ENCODE results near the gene IL18RAP.

IL18RAP gene

GRCh38 chr2:102422910-102423309 is at the start of gene IL18RAP:
Gene IL18RAP, plus strand, starts transcription at chr2:102423160. Its CDS starts 118 bp downstream, at chr2:102423278.
- peaks cover 38% of the 10 kb centered on the region for H3K4me1 Mint-ChIP-seq
- no peaks in the 10 kb centered on the region for H3K36me3 Mint-ChIP-seq
- no peak within 1 kb of the TSS for H3K4me3 Mint-ChIP-seq
- no peaks in the 10 kb centered on the region for H3K27me3 Mint-ChIP-seq
- H3K9me3 Mint-ChIP-seq: no peaks in the 10 kb centered on the region
- peak; percentile 47 for ATAC-seq
- peak within 1 kb of the TSS; percentile 18 for H3K27ac Mint-ChIP-seq

DNA sequence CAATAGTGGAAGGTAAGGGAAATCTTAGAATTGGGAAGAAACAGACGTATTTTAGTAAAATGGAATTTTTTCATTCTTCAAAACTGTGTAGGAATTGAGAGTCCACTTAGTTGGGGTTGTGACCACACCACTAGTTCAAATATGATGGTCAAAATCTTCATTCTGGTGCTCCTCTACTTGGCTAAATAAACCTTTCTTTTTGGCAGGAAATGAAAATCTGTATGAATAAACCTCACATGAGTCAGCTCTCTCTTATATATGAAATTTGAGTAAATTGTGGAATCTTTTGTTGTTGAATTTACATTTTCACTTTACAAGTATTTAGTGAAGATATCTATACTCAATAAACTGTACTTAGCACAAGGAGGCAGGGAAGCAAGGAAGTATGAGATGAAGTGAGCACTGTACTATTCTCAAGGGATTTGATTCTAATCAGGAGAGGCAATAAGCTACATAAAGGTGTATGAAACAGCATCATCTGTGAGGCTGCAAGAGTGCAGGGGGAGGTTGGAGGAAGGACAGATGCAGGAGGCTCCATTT is 46.8 kb upstream of the IL18RAP start:
- no peak overlapping the region for H3K27ac Mint-ChIP-seq
- H3K4me1 Mint-ChIP-seq: no peaks in the 10 kb centered on the region
- no peaks in the 10 kb centered on the region for H3K9me3 Mint-ChIP-seq
- H3K36me3 Mint-ChIP-seq: peaks cover 4% of the 10 kb centered on the region
- H3K27me3 Mint-ChIP-seq: no peaks in the 10 kb centered on the region
- H3K4me3 Mint-ChIP-seq: no peak overlapping the region
- no peak for ATAC-seq

DNA sequence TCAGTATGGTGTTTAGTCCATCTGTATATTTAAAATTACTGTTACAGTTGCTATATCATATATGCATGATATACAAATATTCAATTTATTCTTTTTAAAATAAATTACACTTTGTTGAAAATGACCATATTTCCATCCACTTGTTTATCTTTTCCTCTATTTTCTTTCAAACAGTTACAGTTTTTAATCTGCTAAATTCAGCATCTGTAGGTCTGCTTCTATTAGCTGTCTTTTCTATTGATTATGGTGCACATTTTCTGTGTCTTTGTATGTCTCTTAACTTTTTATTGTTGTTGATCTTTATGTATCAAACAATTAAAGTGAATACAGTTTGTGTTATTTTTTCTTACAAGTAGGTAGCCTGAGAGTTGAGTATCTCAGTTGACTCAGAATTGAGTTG is 39.2 kb upstream of the IL18RAP start:
- Mint-ChIP-seq H3K4me1 (no peaks in the 10 kb centered on the region), H3K4me3 (no peak overlapping the region), H3K27me3 (no peaks in the 10 kb centered on the region), H3K36me3 (peaks cover 34% of the 10 kb centered on the region), H3K27ac (no peak overlapping the region), H3K9me3 (peaks cover 9% of the 10 kb centered on the region)
- no peak for ATAC-seq

DNA sequence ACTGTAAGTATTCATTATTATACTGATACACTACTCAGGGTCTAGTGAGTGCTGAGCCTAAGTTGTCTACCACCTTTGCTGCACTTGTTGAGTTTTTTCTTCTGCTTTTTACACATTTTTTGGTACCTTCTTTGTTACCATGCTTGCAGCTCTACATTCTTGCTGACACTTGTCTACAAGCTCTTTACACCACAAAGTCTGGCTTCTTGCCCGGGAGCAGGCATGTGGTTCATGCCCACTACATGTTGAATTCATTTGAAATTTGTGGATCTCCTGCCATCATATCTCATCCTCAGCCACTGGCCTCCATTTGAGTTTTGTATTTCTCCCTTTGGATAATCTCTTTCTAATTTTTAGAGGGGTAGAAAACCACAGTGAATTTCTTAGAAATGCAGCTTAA is 37.4 kb upstream of the IL18RAP start:
- peaks cover 41% of the 10 kb centered on the region for H3K36me3 Mint-ChIP-seq
- no peaks in the 10 kb centered on the region for H3K4me1 Mint-ChIP-seq
- H3K27me3 Mint-ChIP-seq: no peaks in the 10 kb centered on the region
- ATAC-seq: no peak
- H3K4me3 Mint-ChIP-seq: no peak overlapping the region
- peaks cover 9% of the 10 kb centered on the region for H3K9me3 Mint-ChIP-seq
- no peak overlapping the region for H3K27ac Mint-ChIP-seq

GRCh38 chr2:102386004-102386403 is 37.0 kb upstream of the IL18RAP start:
- H3K27ac Mint-ChIP-seq: no peak overlapping the region
- peaks cover 41% of the 10 kb centered on the region for H3K36me3 Mint-ChIP-seq
- H3K27me3 Mint-ChIP-seq: no peaks in the 10 kb centered on the region
- peaks cover 9% of the 10 kb centered on the region for H3K9me3 Mint-ChIP-seq
- H3K4me1 Mint-ChIP-seq: no peaks in the 10 kb centered on the region
- no peak overlapping the region for H3K4me3 Mint-ChIP-seq
- ATAC-seq: no peak

DNA sequence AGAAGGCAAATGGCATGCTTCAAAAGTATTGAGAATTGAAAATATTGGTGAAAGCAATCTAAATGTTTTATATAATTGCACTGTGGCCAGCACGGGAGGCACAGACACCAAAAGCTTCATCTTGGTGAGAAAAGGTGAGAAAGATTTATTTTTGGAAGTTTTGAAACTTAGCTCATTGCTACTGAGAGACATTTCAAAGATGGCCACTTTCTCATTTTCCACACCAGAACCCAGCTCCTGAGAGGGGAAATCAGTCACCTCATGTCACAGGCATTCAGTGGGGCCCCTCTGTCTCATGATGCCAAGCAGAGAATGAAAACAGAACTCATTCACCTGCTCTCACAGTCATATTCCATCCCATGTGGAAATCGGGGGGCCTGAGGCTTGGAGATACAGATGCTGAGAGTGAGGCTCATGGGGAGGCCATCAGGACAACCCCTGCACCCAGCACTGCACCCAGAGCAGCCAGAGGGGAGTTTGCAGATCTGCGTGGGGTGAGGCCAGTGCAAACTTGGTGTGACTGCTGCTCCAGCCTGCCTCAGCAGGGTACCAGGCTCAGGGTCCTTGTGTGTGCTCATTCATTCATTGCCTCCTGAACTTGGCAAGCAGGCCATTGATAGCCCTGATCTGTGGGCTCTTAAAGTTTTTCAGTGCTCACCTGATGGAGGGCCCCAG is 36.0 kb upstream of the IL18RAP start:
- no peak overlapping the region for H3K27ac Mint-ChIP-seq
- H3K4me1 Mint-ChIP-seq: no peaks in the 10 kb centered on the region
- H3K4me3 Mint-ChIP-seq: no peak overlapping the region
- ATAC-seq: peak; percentile 16
- H3K36me3 Mint-ChIP-seq: peaks cover 41% of the 10 kb centered on the region
- H3K9me3 Mint-ChIP-seq: peaks cover 9% of the 10 kb centered on the region
- H3K27me3 Mint-ChIP-seq: no peaks in the 10 kb centered on the region

GRCh38 chr2:102387763-102388546 is 35.0 kb upstream of the IL18RAP start:
- no peaks in the 10 kb centered on the region for H3K27me3 Mint-ChIP-seq
- H3K27ac Mint-ChIP-seq: no peak overlapping the region
- peaks cover 9% of the 10 kb centered on the region for H3K9me3 Mint-ChIP-seq
- H3K36me3 Mint-ChIP-seq: peaks cover 37% of the 10 kb centered on the region
- H3K4me1 Mint-ChIP-seq: no peaks in the 10 kb centered on the region
- no peak for ATAC-seq
- no peak overlapping the region for H3K4me3 Mint-ChIP-seq

DNA sequence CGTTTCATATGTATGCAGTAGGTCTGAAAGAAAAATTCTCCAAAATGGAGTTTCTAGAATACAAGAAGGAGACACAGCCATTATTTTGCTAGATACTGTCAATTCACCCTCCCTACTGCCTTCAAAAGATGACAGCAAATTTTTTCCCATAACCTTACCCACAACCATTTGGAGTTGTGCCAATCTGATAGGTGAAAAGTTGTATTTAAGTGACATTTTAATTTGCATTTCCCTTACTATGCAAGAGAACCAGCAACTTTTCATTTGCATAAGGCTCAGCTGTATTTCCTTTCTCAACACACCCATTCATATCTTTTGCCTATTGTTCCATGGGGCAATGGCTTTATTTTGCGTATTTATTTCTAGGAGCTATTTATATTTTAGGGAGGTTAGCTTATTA is 31.4 kb upstream of the IL18RAP start:
- H3K27me3 Mint-ChIP-seq: no peaks in the 10 kb centered on the region
- ATAC-seq: no peak
- H3K4me1 Mint-ChIP-seq: no peaks in the 10 kb centered on the region
- no peak overlapping the region for H3K4me3 Mint-ChIP-seq
- no peaks in the 10 kb centered on the region for H3K9me3 Mint-ChIP-seq
- H3K36me3 Mint-ChIP-seq: peaks cover 14% of the 10 kb centered on the region
- H3K27ac Mint-ChIP-seq: no peak overlapping the region

- H3K4me1 Mint-ChIP-seq: no peaks in the 10 kb centered on the region
Measured at GRCh38 chr2:102392096-102392495, 30.9 kb upstream of the IL18RAP start.

GRCh38 chr2:102392942-102393341 is 30.0 kb upstream of the IL18RAP start:
- no peaks in the 10 kb centered on the region for H3K9me3 Mint-ChIP-seq
- H3K4me3 Mint-ChIP-seq: no peak overlapping the region
- ATAC-seq: no peak
- peaks cover 8% of the 10 kb centered on the region for H3K36me3 Mint-ChIP-seq
- no peaks in the 10 kb centered on the region for H3K27me3 Mint-ChIP-seq
- H3K27ac Mint-ChIP-seq: no peak overlapping the region
- no peaks in the 10 kb centered on the region for H3K4me1 Mint-ChIP-seq

More at GRCh38 chr2:102392096-102392495, 30.9 kb upstream of the IL18RAP start:
- no peak for ATAC-seq
- peaks cover 14% of the 10 kb centered on the region for H3K36me3 Mint-ChIP-seq
- H3K27ac Mint-ChIP-seq: no peak overlapping the region
- no peak overlapping the region for H3K4me3 Mint-ChIP-seq
- H3K9me3 Mint-ChIP-seq: no peaks in the 10 kb centered on the region
- no peaks in the 10 kb centered on the region for H3K27me3 Mint-ChIP-seq

DNA sequence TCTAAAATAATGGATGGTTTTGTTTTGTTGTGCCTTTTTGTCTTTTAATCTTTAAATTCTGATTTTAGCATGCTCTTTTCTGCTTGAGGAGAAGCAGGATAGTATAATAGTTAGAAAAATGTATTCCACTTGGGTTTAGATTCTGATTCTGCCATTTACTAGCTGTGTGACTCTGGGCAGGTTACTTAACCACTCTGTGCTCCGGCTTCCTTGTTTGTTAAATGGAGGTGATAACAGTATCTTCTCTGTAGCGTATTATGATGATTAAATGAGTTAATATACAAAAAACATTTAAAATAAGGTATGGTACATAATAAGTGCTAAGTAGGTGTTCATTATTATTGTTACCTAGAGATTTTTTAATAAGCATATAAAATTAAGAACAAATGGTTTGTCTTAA is 26.9 kb upstream of the IL18RAP start:
- no peak overlapping the region for H3K27ac Mint-ChIP-seq
- ATAC-seq: no peak
- H3K9me3 Mint-ChIP-seq: no peaks in the 10 kb centered on the region
- no peaks in the 10 kb centered on the region for H3K36me3 Mint-ChIP-seq
- H3K4me3 Mint-ChIP-seq: no peak overlapping the region
- H3K4me1 Mint-ChIP-seq: no peaks in the 10 kb centered on the region
- H3K27me3 Mint-ChIP-seq: no peaks in the 10 kb centered on the region

GRCh38 chr2:102397209-102397608 is 25.8 kb upstream of the IL18RAP start:
- Mint-ChIP-seq H3K4me1 (no peaks in the 10 kb centered on the region), H3K27me3 (no peaks in the 10 kb centered on the region), H3K9me3 (no peaks in the 10 kb centered on the region), H3K4me3 (no peak overlapping the region), H3K27ac (no peak overlapping the region), H3K36me3 (no peaks in the 10 kb centered on the region)
- no peak for ATAC-seq

- H3K9me3 Mint-ChIP-seq: no peaks in the 10 kb centered on the region
- no peak overlapping the region for H3K4me3 Mint-ChIP-seq
- no peaks in the 10 kb centered on the region for H3K36me3 Mint-ChIP-seq
- no peaks in the 10 kb centered on the region for H3K4me1 Mint-ChIP-seq
- peak; percentile 50 for ATAC-seq
- H3K27me3 Mint-ChIP-seq: no peaks in the 10 kb centered on the region
- no peak overlapping the region for H3K27ac Mint-ChIP-seq
Measured at GRCh38 chr2:102399499-102400141, 23.3 kb upstream of the IL18RAP start.

DNA sequence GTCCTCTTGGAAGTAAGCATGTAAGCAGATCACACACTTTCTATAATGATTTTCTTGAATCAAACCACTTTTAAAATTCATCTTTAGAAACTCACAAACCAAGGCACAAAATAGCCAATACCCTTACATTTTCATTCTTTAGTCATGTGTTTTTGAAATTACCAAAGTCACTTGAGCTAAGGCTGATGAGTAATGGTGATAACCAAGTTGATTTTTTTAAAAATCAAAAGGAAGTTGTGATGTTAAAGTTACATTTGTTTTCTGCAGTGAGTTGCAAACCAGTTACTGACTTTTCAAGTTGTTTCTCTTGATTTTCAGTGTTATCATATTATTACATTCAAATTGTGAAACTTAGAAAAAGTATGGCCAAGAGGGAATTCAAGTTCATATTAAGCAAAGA is 21.5 kb upstream of the IL18RAP start:
- Mint-ChIP-seq H3K4me1 (no peaks in the 10 kb centered on the region), H3K4me3 (no peak overlapping the region), H3K36me3 (no peaks in the 10 kb centered on the region), H3K27ac (no peak overlapping the region), H3K27me3 (no peaks in the 10 kb centered on the region), H3K9me3 (no peaks in the 10 kb centered on the region)
- no peak for ATAC-seq

- H3K27ac Mint-ChIP-seq: no peak overlapping the region
- H3K4me3 Mint-ChIP-seq: no peak overlapping the region
- no peak for ATAC-seq
- no peaks in the 10 kb centered on the region for H3K4me1 Mint-ChIP-seq
- H3K36me3 Mint-ChIP-seq: no peaks in the 10 kb centered on the region
- H3K9me3 Mint-ChIP-seq: no peaks in the 10 kb centered on the region
- H3K27me3 Mint-ChIP-seq: no peaks in the 10 kb centered on the region
Measured at GRCh38 chr2:102401865-102402264, 21.1 kb upstream of the IL18RAP start.

Data from stimulated activated memory B cell treated with anti-CD40 and anti-IgM and Interleukin-4, amounts not matched to agents 10 μg/mL and 1 μg/mL and 100 μg/mL, for 72 hours (primary cell).